Measurements from ENCODE around the gene HSP90AB1. TPM values are rescaled to one million over a fixed set of nuclear protein-coding genes. Genes with fewer than 3 reads are reported as not detected.

Gene HSP90AB1
- total RNA-seq, 4 donors from 2014 or later, result 336 to 897 (median 564) TPM

DNA sequence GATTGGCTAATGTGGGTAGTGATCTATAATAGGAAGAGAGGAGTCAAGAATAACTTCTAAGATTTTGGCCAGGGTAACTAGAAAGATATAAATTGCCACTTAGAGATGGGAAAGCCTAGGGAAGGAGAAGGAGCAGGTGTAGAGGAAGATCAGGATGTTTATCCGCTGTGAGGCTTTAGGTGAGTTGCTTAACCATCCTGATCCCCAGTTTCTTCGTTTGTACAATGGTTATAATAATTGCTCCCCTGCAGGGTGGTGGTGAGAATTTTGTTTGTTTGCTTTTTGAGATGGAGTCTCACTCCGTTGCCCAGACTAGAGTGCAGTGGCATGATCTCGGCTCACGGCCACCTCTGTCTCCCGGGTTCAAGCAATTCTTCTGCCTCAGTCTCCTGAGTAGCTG lies 32.6 kb upstream of the HSP90AB1 start:
- intact Hi-C loops (cut with DNase I; ENCODE audit: low total_unique reads), result no loop called here

DNA sequence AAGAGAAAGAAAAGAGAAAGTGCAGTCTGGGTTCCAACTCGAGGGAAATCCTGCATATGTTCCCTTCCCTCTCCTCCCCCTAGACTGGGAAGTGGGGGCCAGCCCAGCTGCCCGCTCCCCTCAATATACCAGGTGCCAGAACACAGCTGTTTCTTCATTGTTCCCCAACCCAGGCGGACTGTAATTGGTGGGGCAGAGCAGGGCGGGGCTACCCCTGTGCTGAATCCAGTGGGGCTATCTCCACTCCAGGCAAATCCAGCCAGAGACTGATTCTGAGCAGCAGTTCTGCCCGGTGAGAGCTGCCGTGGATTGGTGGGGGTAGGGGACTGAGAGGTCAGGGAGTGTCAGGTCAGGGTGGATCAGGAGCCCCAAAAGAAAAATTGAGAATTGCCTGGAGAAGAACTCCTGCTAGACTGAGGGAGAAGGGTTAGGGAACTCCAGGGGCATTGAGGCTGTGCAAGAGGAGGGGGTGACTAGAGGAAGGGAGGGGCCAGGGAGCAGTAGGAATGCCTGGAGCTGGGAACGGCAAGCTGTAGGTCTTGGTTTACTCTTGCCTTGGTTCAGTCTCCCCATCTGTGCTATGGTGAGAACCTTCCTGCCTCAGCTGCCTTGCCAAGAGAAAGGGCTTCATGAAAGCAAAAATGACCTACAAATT lies 30.1 kb upstream of the HSP90AB1 start, which contains the start of gene MYMX:
Gene MYMX, plus strand, starts transcription at position 250 of the 655 bp plus-strand sequence. CDS start 546 bp downstream, outside the sequence.
- H3K9me3 ChIP-seq, result no peaks in the 10 kb centered on the region
- H3K4me1 ChIP-seq, result peaks cover 0 to 6% of the 10 kb centered on the region in 2 donors
- DNase-seq, result no peak
- H3K27me3 ChIP-seq, result no peaks in the 10 kb centered on the region
- H3K27ac ChIP-seq, result peak within 1 kb of the TSS; percentile 8 to 17
- TF ChIP-seq, protein P1, sequence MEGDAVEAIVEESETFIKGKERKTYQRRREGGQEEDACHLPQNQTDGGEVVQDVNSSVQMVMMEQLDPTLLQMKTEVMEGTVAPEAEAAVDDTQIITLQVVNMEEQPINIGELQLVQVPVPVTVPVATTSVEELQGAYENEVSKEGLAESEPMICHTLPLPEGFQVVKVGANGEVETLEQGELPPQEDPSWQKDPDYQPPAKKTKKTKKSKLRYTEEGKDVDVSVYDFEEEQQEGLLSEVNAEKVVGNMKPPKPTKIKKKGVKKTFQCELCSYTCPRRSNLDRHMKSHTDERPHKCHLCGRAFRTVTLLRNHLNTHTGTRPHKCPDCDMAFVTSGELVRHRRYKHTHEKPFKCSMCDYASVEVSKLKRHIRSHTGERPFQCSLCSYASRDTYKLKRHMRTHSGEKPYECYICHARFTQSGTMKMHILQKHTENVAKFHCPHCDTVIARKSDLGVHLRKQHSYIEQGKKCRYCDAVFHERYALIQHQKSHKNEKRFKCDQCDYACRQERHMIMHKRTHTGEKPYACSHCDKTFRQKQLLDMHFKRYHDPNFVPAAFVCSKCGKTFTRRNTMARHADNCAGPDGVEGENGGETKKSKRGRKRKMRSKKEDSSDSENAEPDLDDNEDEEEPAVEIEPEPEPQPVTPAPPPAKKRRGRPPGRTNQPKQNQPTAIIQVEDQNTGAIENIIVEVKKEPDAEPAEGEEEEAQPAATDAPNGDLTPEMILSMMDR (IDR thresholded peaks at IDR 0.05), result no peak
- TF ChIP-seq POLR2A (IDR thresholded peaks at IDR 0.05), result no peak
- intact Hi-C loops (cut with DNase I; ENCODE audit: low total_unique reads), result no loop called here
- no peak within 1 kb of the TSS for H3K4me3 ChIP-seq
- no peaks in the 10 kb centered on the region for H3K36me3 ChIP-seq

More for the DNA sequence above, 32.6 kb upstream of the HSP90AB1 start:
- no peaks in the 10 kb centered on the region for H3K27me3 ChIP-seq
- no peaks in the 10 kb centered on the region for H3K36me3 ChIP-seq
- no peak overlapping the region for H3K27ac ChIP-seq
- TF ChIP-seq, protein P1 (IDR thresholded peaks at IDR 0.05), result no peak
- TF ChIP-seq POLR2A (IDR thresholded peaks at IDR 0.05), result no peak
- DNase-seq, result no peak
- H3K4me1 ChIP-seq, result no peaks in the 10 kb centered on the region
- H3K9me3 ChIP-seq, result no peaks in the 10 kb centered on the region
- no peak overlapping the region for H3K4me3 ChIP-seq

DNA sequence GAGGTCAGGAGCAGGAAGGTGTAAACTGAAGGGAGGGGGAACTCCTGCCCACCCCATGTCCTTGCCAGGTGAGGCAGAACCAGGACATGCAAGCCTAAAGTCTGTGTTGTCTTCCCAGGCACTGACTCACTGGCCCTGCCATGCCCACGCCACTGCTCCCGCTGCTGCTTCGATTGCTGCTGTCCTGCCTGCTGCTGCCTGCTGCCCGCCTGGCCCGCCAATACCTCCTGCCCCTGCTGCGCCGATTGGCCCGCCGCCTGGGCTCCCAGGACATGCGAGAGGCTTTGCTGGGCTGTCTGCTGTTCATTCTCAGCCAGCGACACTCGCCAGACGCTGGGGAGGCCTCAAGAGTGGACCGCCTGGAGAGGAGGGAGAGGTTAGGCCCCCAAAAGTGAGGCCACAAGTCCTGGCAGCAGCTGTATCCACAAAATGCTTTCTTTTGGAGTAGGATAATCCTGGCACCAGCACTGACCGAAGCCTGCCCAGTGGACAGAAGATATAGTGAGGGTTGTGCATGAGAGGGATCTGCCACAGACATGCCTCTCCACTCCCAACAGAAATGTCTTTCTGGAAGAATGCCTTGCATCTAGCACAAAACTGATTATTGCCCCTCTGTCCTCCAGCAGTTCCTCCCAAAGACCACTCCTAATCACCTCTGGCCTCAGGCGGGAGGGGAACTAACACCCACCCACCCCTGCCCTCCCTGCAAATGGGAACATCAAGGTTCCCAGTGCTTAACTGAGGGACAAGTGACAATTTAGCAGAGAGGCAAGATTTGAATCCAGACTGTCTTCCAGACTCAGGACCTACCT lies 29.4 kb upstream of the HSP90AB1 start:
- no peaks in the 10 kb centered on the region for H3K9me3 ChIP-seq
- H3K4me1 ChIP-seq, result peaks cover 0 to 10% of the 10 kb centered on the region in 2 donors
- intact Hi-C loops (cut with DNase I; ENCODE audit: low total_unique reads), result no loop called here
- no peak for DNase-seq
- H3K27me3 ChIP-seq, result no peaks in the 10 kb centered on the region
- TF ChIP-seq, protein P1 (IDR thresholded peaks at IDR 0.05), result no peak
- no peak for TF ChIP-seq POLR2A (IDR thresholded peaks at IDR 0.05)
- no peaks in the 10 kb centered on the region for H3K36me3 ChIP-seq
- H3K4me3 ChIP-seq, result no peak overlapping the region
- H3K27ac ChIP-seq, result peak overlapping the region; percentile 8 to 91

DNA sequence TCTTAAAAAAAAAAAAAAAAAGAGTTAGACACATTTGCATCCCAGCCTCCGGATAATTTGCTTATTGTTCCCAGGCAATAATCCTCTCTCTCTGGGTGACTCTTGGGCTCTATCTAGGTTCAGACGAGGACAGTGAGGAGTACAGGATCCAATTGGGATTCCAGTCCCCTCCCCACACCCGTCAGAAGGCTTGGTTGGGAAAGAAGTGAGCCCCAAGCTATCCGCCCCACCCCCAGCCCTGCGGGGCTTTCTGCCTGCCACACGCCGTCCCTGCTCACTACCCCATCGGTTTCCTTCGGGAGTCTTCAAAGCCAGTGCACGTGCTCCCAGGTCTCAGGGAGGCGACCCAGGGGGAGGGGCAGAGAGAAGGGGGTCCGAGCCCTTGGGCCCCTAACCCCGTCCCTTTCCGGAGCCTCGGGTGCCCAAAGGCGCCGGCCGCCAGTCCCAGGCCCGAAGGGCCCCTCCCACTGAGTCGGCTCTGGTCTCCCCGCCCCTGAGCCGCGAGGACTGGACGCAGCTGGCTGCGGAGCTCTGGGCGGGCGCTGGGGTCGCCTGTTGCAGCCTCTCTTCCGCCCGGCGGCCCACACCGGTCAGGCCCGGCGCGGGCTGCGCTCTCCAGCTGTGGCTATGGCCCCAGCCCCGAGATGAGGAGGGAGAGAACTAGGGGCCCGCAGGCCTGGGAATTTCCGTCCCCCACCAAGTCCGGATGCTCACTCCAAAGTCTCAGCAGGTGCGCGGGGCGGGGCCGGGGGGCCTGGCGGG lies 27.7 kb upstream of the HSP90AB1 start:
- DNase-seq, result peak; percentile 80 to 81
- H3K27me3 ChIP-seq, result no peaks in the 10 kb centered on the region
- intact Hi-C loops (cut with DNase I; ENCODE audit: low total_unique reads), result no loop called here
- peaks cover 0 to 15% of the 10 kb centered on the region in 2 donors for H3K4me1 ChIP-seq
- H3K36me3 ChIP-seq, result no peaks in the 10 kb centered on the region
- H3K4me3 ChIP-seq, result peak overlapping the region; percentile 38 to 51
- TF ChIP-seq POLR2A (IDR thresholded peaks at IDR 0.05), result peak; percentile 31 to 60
- TF ChIP-seq, protein P1 (IDR thresholded peaks at IDR 0.05), result no peak
- H3K9me3 ChIP-seq, result no peaks in the 10 kb centered on the region
- H3K27ac ChIP-seq, result peak overlapping the region; percentile 89 to 91
